RWPE2 (cell line): Measurements from ENCODE around the gene IQCH.
A peak's percentile ranks its signal among the peaks of the same experiment; 100 is the strongest.
"Not testable (repeated sequence)": the region's sequence is repeated elsewhere in the genome, so short reads cannot be mapped to it uniquely, and the experiment has no call there.

ENCODE experiments used
- ATAC-seq: fragments of 200-7000 bp; cut with Tn5 transposase; 3 replicates; pipeline ENCODE4 v1.9.1; 2021; ENCODE audit warnings: low read depth
- DNase-seq: peaks from one replicate; pipeline ENCODE4 v3.0.0-alpha.2; 2020; ENCODE audit warnings: low spot score
- H3K27ac ChIP-seq: fragments of 450-650 bp; 2 replicates; pipeline ENCODE4 v1.5.1; 2017; ENCODE audit warnings: mild to moderate bottlenecking; ENCODE audit not compliant: poor library complexity, severe bottlenecking
- H3K27me3 ChIP-seq: fragments of 250-450 bp; sonication (Bioruptor Pico); 2 replicates; pipeline ENCODE4 v1.5.1; 2021; ENCODE audit warnings: mild to moderate bottlenecking, moderate library complexity; ENCODE audit not compliant: insufficient read depth, poor library complexity, severe bottlenecking
- H3K36me3 ChIP-seq: fragments of 250-450 bp; sonication (Bioruptor Pico); 2 replicates; pipeline ENCODE4 v1.5.1; 2020; ENCODE audit warnings: low read depth, mild to moderate bottlenecking, moderate library complexity
- H3K4me1 ChIP-seq: fragments of 250-450 bp; sonication (Bioruptor Pico); 2 replicates; pipeline ENCODE4 v1.5.1; 2021; ENCODE audit warnings: mild to moderate bottlenecking, moderate library complexity; ENCODE audit not compliant: insufficient read depth, poor library complexity, severe bottlenecking
- H3K4me3 ChIP-seq: fragments of 250-450 bp; sonication (Bioruptor Pico); 2 replicates; pipeline ENCODE4 v1.5.1; 2021; ENCODE audit warnings: mild to moderate bottlenecking, moderate library complexity; ENCODE audit not compliant: severe bottlenecking
- H3K9me3 ChIP-seq: fragments of 250-450 bp; sonication (Bioruptor Pico); 2 replicates; pipeline ENCODE4 v1.5.1; 2021; ENCODE audit warnings: mild to moderate bottlenecking, moderate library complexity; ENCODE audit not compliant: severe bottlenecking
- CTCF ChIP-seq: fragments of 450-650 bp; IDR thresholded peaks from one replicate; pipeline ENCODE4 v1.5.1; 2017; ENCODE audit warnings: mild to moderate bottlenecking, moderate library complexity; ENCODE audit not compliant: poor library complexity, severe bottlenecking

IQCH gene

GRCh38 chr15:67249830-67250229 is 4.8 kb upstream of the IQCH start:
- TF ChIP-seq CTCF: no peak
- Histone ChIP-seq H3K27me3 (no peaks in the 10 kb centered on the region), H3K4me1 (peaks cover 16% of the 10 kb centered on the region), H3K4me3 (no peak overlapping the region), H3K36me3 (peaks cover 64% of the 10 kb centered on the region), H3K9me3 (no peaks in the 10 kb centered on the region), H3K27ac (no peak overlapping the region)
- no peak for ATAC-seq
- DNase-seq: no peak

- H3K9me3 ChIP-seq: no peaks in the 10 kb centered on the region
Observed at GRCh38 chr15:67251318-67251717, 3.3 kb upstream of the IQCH start.

GRCh38 chr15:67253101-67253500 is 1.5 kb upstream of the IQCH start:
- H3K27ac ChIP-seq: peak overlapping the region; percentile 83
- peaks cover 16% of the 10 kb centered on the region for H3K4me1 ChIP-seq
- H3K4me3 ChIP-seq: peak overlapping the region; percentile 69
- H3K36me3 ChIP-seq: peaks cover 31% of the 10 kb centered on the region
- ATAC-seq: no peak
- no peaks in the 10 kb centered on the region for H3K9me3 ChIP-seq
- TF ChIP-seq CTCF: no peak
- no peak for DNase-seq
- no peaks in the 10 kb centered on the region for H3K27me3 ChIP-seq

More at GRCh38 chr15:67251318-67251717, 3.3 kb upstream of the IQCH start:
- no peak for TF ChIP-seq CTCF
- no peak overlapping the region for H3K27ac ChIP-seq
- ATAC-seq: no peak
- H3K4me1 ChIP-seq: peaks cover 16% of the 10 kb centered on the region
- no peak for DNase-seq
- H3K4me3 ChIP-seq: no peak overlapping the region
- H3K27me3 ChIP-seq: no peaks in the 10 kb centered on the region
- peaks cover 49% of the 10 kb centered on the region for H3K36me3 ChIP-seq

GRCh38 chr15:67253549-67254237 is 893 bp upstream of the IQCH start:
- peaks cover 16% of the 10 kb centered on the region for H3K4me1 ChIP-seq
- no peak for DNase-seq
- H3K27ac ChIP-seq: peak overlapping the region; percentile 83
- no peak for ATAC-seq
- peaks cover 25% of the 10 kb centered on the region for H3K36me3 ChIP-seq
- no peaks in the 10 kb centered on the region for H3K9me3 ChIP-seq
- no peak for TF ChIP-seq CTCF
- peak overlapping the region; percentile 69 for H3K4me3 ChIP-seq
- no peaks in the 10 kb centered on the region for H3K27me3 ChIP-seq

- Histone ChIP-seq H3K36me3 (peaks cover 15% of the 10 kb centered on the region), H3K9me3 (no peaks in the 10 kb centered on the region), H3K27me3 (no peaks in the 10 kb centered on the region), H3K27ac (no peak overlapping the region), H3K4me3 (no peak overlapping the region), H3K4me1 (peaks cover 16% of the 10 kb centered on the region)
- no peak for TF ChIP-seq CTCF
- no peak for DNase-seq
- ATAC-seq: no peak
Observed at GRCh38 chr15:67256051-67256450, 1.5 kb downstream of the IQCH start.

- DNase-seq, ATAC-seq, H3K36me3 ChIP-seq, H3K4me1 ChIP-seq, H3K9me3 ChIP-seq, H3K27ac ChIP-seq, H3K4me3 ChIP-seq, H3K27me3 ChIP-seq: not testable (repeated sequence)
Observed at GRCh38 chr15:67258412-67258811, 3.8 kb downstream of the IQCH start.
